SU-DHL-6 (cell line): ENCODE measurements around the gene MYO9A.

Source experiments
- H2AFZ ChIP-seq: fragments of 200-600 bp; sonication (generic); 2 replicates; pipeline ENCODE4 v1.6.1; 2014; ENCODE audit warnings: low read depth, mild to moderate bottlenecking, moderate library complexity, mixed read lengths, antibody characterized with exemption, low read length; ENCODE audit not compliant: severe bottlenecking
- H3F3A ChIP-seq: fragments of 200-600 bp; shearing (Covaris generic); 2 replicates; pipeline ENCODE4 v1.6.0; 2016; ENCODE audit warnings: antibody characterized with exemption, mild to moderate bottlenecking; ENCODE audit not compliant: insufficient read depth
- H3K27ac ChIP-seq: fragments of 200-600 bp; sonication (generic); 2 replicates; pipeline ENCODE4 v1.5.1; 2016; ENCODE audit warnings: low read depth, mild to moderate bottlenecking, low read length, moderate library complexity, mixed read lengths
- H3K27me3 ChIP-seq: fragments of 200-600 bp; sonication (generic), shearing (Covaris generic); 2 replicates; pipeline ENCODE4 v1.6.0; 2014; ENCODE audit warnings: mild to moderate bottlenecking, low read length
- H3K36me3 ChIP-seq: fragments of 200-600 bp; sonication (generic); 2 replicates; pipeline ENCODE4 v1.6.1; 2014; ENCODE audit warnings: mild to moderate bottlenecking, low read length, mixed read lengths
- H3K4me2 ChIP-seq: fragments of 300-600, 200-600 bp; shearing (Covaris generic), sonication (generic); 2 replicates; pipeline ENCODE4 v1.6.0; 2014; ENCODE audit warnings: low read length, low read depth, mild to moderate bottlenecking; ENCODE audit not compliant: poor library complexity, severe bottlenecking
- H3K4me3 ChIP-seq: fragments of 200-600 bp; sonication (generic); 2 replicates; pipeline ENCODE4 v1.5.1; 2014; ENCODE audit warnings: antibody characterized with exemption, low read length, mild to moderate bottlenecking, mixed read lengths; ENCODE audit not compliant: insufficient read depth, poor library complexity, severe bottlenecking
- H3K79me2 ChIP-seq: fragments of 200-600 bp; sonication (generic); 2 replicates; pipeline ENCODE4 v1.6.1; 2014; ENCODE audit warnings: mild to moderate bottlenecking, low read length, moderate library complexity; ENCODE audit not compliant: insufficient read depth
- H3K9ac ChIP-seq: fragments of 200-600 bp; sonication (generic); 2 replicates; pipeline ENCODE4 v1.7.0; 2014; ENCODE audit warnings: mild to moderate bottlenecking, low read length
- H3K9me2 ChIP-seq: fragments of 200-600 bp; sonication (generic); replicated peaks from 2 replicates; pipeline ENCODE4 v1.6.1; 2014; ENCODE audit warnings: low read length; ENCODE audit not compliant: insufficient read depth
- H3K9me3 ChIP-seq: fragments of 200-600 bp; sonication (generic); 2 replicates; pipeline ENCODE4 v1.6.1; 2014; ENCODE audit warnings: low read length, mixed read lengths; ENCODE audit not compliant: insufficient read depth
- H4K20me1 ChIP-seq: fragments of 200-600 bp; sonication (generic); 2 replicates; pipeline ENCODE4 v1.6.1; 2014; ENCODE audit warnings: low read depth, mild to moderate bottlenecking, antibody characterized with exemption, low read length, moderate library complexity, mixed read lengths
- CTCF ChIP-seq: fragments of 200-600 bp; sonication (generic); IDR thresholded peaks from one replicate; pipeline ENCODE4 v1.5.1; 2017; ENCODE audit warnings: antibody characterized with exemption, mild to moderate bottlenecking, low read length, moderate library complexity; ENCODE audit not compliant: insufficient read depth, poor library complexity, severe bottlenecking
- EZH2phosphoT487 ChIP-seq: fragments of 200-600 bp; sonication (generic), shearing (Covaris generic); conservative IDR thresholded peaks from 2 replicates; pipeline ENCODE4 v1.6.1; 2018; ENCODE audit warnings: mild to moderate bottlenecking, antibody characterized with exemption, low read length, moderate library complexity, mixed read lengths

Gene MYO9A

GRCh38 chr15:71921191-71921590 lies 196.8 kb downstream of the MYO9A start:
- Histone ChIP-seq H2AFZ (no peak overlapping the region), H3K4me3 (no peak overlapping the region), H3K27me3 (no peaks in the 10 kb centered on the region), H3K9ac (no peak overlapping the region), H4K20me1 (no peaks in the 10 kb centered on the region), H3K9me3 (no peaks in the 10 kb centered on the region), H3K4me2 (no peak overlapping the region), H3K79me2 (no peaks in the 10 kb centered on the region), H3K36me3 (peaks cover 18% of the 10 kb centered on the region; the same call in 1 of the 2 replicates), H3F3A (0 out of 2 replicates have a peak, but pooled peaks cover 5% of the 10 kb centered on the region), H3K27ac (no peak overlapping the region), H3K9me2 (no peaks in the 10 kb centered on the region)
- TF ChIP-seq EZH2phosphoT487, result no peak
- no peak for TF ChIP-seq CTCF

- H3K9ac ChIP-seq, result no peak overlapping the region
- no peaks in the 10 kb centered on the region for H3K9me2 ChIP-seq
- no peak overlapping the region for H3K27ac ChIP-seq
- no peaks in the 10 kb centered on the region for H3K9me3 ChIP-seq
- H3K4me2 ChIP-seq, result no peak overlapping the region
- no peak for TF ChIP-seq CTCF
- no peak for TF ChIP-seq EZH2phosphoT487
- no peak overlapping the region for H3K4me3 ChIP-seq
- H4K20me1 ChIP-seq, result no peaks in the 10 kb centered on the region
- H3K79me2 ChIP-seq, result no peaks in the 10 kb centered on the region
- peaks cover 24% of the 10 kb centered on the region for H3K36me3 ChIP-seq
- H3K27me3 ChIP-seq, result no peaks in the 10 kb centered on the region
- H2AFZ ChIP-seq, result no peak overlapping the region
- H3F3A ChIP-seq, result 0 out of 2 replicates have a peak, but pooled peaks cover 5% of the 10 kb centered on the region
These were observed 197.4 kb downstream of the MYO9A start for GRCh38 chr15:71920573-71920972.

- Histone ChIP-seq H3K4me2 (no peak overlapping the region), H4K20me1 (no peaks in the 10 kb centered on the region), H2AFZ (no peak overlapping the region)
These were observed 201.1 kb downstream of the MYO9A start for GRCh38 chr15:71916834-71917233.

More at GRCh38 chr15:71916834-71917233, 201.1 kb downstream of the MYO9A start:
- Histone ChIP-seq H3K36me3 (peaks cover 57% of the 10 kb centered on the region), H3K27me3 (no peaks in the 10 kb centered on the region), H3K9me3 (no peaks in the 10 kb centered on the region), H3K9me2 (no peaks in the 10 kb centered on the region), H3K4me3 (no peak overlapping the region), H3F3A (no peaks in the 10 kb centered on the region), H3K9ac (no peak overlapping the region), H3K27ac (no peak overlapping the region), H3K79me2 (no peaks in the 10 kb centered on the region)
- TF ChIP-seq EZH2phosphoT487 (no peak), CTCF (no peak)
